HG02642 (cell line): Measurements from ENCODE around the gene PKP3.

Experiments used
- ATAC-seq: cut with Tn5 transposase; IDR thresholded peaks from one replicate; pipeline ENCODE4 v1.9.1; 2021; ENCODE audit warnings: mild to moderate bottlenecking; ENCODE audit not compliant: unreplicated experiment, poor library complexity

Gene PKP3

DNA sequence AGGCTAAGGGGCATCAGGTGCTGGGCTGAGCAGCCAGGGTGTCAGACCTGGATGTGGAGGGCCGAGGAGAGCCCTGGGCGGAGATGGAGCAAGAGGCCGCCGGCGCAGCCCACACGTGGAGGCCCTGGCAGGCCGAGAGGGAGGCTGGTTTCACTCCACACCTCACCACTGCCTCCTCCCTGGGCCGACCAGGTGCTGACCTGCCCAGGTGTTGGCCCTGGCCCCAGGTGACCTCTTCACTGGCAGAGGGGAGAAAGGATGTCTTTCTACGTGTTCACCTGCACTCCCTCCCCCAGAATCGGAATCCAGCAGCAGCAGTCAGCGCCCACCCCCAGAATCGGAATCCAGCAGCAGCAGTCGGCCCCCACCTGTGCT lies 47.0 kb downstream of the PKP3 start:
- no peak for ATAC-seq

DNA sequence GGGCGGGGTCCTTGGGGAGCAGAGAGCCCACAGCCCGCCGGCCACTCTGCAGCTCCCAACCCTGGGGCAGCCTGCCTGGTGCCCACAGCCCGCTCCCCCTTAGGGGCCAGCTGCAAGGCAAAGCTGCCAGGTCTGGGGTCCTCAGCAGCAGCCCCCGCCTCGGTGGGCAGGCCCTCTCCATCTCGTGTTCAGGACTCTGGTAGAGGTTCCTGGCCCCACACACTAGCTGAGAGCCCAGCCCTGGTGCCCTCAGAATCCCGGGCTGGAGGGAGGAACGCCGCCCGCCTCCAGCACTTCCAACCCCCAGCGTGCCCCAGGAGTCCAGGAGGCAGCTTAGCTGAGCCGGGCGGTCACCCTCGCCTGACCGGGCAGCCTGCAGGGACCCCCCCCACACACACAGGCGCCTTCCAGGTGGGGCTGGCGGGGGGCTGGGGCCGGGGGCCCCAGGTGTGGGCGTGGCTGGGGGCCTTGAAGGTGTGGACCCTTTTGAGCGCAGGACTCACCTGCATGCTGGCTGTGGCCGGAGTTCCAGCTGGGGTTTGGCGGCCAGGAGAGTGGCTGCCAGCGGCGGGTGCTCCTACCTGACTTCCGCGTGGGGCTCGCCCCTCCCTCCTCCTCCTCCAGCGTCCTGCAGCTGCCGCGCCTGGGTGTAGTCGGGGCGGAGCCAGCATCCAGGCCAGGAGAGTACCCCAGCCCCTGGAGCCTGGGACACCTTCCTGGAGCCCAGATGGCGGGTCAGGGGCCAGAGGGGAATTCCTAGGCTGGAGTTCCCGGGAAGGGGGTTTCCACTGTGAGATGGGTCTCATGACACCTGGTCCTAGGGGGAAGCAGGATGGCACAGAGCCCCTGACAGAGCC lies 47.6 kb downstream of the PKP3 start, which contains the start of gene ANO9:
TSS of gene ANO9 (minus strand) at position 594 of the 857 bp plus-strand sequence. CDS start at position 509, 85 bp downstream.
- peak; percentile 62 for ATAC-seq

DNA sequence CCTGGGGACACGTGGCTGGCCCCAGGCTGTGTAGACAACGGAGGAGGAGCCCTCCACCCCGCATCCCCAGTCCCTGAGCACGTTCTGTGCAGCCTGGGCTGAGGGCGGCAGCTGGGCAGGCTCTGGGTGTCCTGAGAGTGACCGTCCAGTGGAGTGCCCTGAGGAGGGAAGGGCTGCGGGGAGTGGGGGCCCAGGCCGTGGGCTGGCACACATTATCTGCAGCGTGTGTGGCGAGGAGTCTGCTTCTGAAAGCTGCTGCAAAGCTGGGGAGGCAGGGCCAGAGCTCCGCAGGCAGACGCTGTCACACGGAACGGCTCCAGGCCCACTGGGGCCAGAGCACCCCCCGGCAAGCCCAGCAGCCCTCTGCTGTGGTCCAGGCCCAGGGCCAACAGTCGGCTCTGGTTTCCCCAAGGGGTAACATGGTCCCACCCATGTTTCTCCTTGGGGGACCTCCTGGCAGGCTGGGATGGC lies 48.6 kb downstream of the PKP3 start:
- ATAC-seq, result no peak

DNA sequence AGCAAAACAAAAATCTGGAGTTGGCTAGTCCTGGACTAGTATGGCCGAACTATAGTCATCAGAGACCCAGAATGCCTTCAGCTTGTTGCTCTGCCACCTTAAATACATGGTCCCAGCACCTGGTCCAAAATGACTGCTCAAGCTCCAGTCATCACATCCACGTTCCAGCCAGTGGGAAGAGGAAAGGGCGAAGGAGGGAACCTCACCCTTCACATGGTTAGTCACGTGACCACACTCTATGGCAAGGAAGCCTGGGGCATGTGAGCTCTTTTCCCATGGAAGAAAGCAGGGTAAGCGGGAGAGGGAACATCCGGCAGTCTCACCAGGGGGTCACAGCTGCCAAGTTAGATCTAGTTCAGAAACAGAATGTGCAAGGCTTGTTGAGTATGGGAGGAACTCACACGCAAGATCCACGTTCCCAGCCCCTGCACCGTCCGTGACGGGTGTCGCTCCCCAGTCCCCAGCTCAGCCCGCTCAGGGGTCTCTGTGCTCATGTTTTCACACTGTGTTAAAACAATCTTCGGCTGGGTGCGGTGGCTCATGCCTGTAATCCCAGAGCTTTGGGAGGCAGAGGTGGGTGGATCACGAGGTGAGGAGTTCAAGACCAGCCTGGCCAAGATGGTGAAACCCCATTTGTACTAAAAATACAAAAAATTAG lies 49.7 kb downstream of the PKP3 start:
- no peak for ATAC-seq

DNA sequence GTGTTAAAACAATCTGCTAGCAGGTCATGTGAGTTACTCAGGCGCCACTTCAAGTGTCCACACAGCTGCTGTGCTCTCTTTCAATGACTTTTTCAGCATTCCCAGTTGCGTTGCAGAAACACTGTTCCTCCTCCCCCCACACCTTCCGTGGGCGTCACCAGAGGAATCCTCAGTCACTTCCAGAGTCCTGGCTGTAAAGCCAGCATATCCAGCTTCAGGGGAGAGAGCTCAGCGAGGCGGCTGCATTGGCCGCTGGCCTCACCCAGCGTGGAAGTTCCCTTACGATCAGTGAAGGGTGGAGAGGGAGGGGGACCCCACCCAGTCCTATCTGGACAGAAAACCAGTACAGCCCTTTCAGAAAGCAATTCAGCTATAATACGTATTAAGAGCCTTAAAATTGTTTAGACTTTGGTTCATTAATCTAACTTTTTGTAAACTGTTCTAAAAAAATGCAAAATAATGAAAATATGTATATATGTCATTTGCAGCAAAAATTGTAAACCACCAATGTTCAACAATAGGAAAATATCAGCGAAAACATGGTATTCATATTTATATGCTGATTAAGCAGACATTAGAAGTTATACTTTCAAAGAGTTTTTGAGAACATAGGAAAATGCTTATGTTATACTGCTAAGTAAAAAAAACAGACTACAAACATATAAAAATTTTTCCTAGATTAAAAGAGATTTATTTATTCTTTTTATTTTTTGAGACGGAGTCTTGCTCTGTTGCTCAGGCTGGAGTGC lies 50.6 kb downstream of the PKP3 start:
- ATAC-seq, result no peak

DNA sequence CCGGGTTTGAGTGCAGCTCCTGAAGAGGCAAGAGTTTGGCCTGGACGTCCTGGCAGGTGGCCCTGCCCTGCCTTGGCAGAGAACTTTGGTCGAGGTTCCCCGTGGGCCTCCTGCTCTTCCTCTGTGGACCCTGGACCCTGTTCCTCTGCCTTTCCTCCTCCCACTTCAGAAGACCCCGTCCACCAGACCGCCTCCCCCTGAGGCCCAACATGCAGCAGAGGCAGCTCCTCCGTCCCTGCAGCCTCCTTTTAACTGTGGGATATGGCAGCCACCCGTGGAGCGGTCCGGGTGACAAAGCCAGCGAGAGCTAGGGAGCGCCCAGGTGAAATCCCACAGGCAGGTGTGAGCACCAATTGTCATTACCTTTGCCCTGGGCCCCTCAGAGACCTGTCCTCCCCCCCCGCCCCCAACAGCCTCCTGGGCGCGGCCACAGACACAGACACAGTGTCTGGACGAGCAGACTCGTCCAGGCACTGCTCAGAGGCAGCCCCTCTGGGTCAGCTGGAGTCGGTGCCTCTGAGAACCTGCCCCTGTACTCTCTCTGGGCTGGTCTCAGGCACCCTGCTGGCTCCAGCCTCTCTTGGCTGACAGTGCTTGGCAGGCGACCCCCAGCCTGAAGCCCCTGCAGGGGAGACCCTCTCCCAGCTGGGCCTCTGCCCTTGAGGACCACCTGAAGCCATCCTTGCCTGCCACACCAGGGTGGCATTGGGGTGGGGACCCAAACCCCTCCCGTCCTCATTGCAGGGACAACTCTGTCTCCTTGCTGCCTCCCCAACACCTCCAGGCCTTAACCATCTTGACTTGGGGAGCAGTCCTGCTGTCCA lies 52.0 kb downstream of the PKP3 start:
- ATAC-seq, result no peak

DNA sequence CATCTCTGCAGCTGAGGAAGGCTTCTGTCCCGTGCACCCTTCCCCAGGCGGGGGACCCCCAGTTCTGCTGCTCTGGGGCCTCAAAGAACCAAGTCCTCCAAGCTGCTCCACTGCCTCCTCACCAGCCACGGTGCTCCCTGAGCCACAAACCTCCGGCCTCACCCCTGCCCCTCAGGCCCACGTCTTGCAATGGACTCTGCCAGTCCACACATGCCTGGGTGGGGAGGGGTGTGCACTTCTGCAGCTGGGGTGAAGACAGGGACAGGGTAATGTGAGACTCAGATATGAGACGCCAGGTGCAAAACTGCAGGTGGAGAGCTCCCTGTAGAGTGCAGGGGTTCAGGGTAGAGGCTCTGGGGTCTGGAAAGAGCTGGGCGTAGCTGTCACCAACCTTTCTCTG lies 52.9 kb downstream of the PKP3 start:
- no peak for ATAC-seq

DNA sequence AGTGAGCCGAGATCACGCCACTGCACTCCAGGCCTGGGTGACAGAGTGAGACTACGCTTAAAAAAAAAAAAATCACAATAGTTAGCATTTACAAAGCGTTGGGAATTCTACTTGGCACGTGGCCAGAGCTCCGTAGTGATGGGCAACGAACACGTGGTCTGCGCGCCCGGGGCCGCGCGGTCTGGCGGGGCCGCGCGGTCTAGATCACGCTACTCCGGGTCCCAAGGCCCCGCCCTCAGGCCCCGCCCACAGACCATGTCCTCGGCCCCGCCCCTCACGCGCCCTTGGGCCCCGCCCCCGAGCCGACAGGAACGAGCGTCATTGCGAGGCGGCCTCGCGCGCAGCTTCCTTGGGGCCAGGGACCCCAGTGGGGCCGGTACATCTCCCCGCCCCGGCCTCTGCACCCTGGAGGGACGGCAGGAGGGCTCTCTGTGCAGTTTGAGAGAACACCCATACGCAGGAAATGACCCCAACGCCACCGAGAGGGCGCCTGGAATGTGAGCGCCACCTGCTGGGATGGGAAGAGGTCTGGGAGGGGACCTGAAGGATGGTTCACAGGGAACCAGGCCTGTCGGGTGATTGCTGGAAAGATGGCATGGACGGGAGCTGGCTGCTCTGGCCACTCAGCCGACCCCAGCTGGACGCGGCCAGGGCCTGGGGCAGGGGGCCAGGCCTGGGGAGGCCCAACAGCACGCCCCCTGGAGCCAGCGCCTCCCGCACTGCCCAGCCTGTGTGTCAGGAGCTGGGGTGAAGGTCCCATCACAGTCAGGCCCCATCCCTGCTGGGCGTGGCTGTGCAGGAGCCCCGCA lies 54.1 kb downstream of the PKP3 start:
- peak; percentile 55 for ATAC-seq

DNA sequence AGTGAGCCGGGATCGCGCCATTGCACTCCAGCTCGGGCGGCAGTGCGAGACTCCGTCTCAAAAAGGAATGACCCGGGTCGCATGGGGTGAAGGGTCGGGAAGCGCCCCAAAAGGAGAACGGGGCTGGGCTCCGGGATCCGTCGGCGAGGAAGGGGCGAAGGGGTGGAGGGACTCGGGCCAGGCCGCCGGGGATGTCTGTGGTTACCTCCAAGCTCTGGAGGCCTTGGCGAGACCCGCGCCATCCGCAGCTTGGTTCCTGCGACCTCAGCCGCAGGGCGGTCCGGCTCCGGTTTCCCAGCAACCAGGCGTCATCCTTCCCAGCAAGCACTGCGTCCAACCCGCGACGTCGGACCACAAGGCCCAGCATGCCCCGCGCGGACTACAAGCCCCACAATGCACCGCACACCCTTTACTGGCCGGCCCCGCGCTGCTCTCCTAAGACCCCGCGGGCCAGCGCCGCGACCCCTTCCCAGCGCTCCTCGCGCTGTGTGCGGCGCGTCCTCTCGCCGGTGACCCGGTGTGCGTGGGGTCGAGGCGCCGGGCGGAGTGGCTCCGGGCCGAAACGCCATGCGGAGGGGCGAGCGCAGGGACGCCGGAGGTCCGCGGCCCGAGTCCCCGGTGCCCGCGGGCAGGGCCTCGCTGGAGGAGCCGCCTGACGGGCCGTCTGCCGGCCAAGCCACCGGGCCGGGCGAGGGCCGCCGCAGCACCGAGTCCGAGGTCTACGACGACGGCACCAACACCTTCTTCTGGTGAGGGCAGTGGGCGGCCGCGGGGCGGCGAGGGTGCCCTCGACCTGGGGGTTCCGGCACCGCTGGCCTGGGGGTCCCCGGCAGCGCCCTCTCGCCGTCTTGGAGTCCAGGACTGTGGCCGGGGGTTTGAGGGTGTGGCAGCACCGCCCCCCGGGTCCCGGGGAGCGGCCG lies 56.1 kb downstream of the PKP3 start, which contains the start of gene PTDSS2:
TSS of gene PTDSS2 (plus strand) at position 391 of the 920 bp plus-strand sequence. CDS start at position 568, 177 bp downstream.
- peak; percentile 81 for ATAC-seq

DNA sequence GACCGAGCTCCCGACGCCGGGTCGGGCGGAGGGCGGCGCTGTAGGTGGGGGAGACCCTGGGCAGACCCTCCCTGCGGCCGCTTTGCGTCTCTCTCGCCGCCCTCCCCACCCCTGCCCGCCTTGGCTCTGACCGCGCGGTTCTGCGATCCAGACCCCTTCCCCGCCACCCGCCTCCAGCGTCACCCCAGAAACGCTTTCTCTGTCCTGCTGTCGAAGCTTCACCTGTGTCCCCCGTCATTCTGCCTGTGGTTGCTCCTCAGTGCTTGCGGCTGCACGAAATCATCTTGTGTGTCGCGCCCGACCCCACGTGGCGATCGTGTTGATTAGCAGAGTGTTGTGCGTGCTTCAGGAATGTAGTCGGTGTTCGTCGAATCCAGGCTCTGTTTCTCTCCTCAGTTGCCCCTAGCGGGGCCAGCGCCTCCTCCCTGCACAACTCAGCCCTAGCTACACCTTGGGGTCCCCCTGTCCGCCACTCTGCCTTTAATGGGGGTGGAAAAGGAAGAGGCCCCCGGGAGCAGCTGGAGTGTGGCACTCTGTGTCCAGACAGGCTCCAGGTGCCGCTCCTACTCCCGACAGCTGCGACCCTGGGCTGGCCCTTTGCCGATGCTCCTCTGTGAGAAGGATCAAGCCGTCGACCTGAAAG lies 56.9 kb downstream of the PKP3 start:
- ATAC-seq, result peak; percentile 5

DNA sequence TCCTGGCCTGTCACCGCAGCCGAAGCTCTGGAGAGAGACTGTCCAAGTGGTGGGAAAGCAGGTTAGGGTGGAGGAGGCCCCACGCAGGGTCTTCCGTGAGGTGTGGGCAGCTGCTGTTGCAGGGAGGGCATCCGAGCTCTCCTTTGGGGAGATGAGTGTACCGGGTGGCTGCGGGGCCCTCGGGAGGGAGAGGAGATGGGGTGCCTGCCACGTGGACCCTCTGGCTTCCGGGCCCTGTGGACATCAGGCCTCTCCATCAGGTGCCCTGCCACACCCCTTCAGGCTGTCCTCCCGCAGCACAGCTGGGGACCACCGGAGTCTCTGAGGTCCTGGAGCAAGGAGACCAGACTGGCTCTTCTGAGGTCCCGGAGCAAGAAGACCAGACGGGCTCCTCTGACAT lies 57.7 kb downstream of the PKP3 start:
- no peak for ATAC-seq

DNA sequence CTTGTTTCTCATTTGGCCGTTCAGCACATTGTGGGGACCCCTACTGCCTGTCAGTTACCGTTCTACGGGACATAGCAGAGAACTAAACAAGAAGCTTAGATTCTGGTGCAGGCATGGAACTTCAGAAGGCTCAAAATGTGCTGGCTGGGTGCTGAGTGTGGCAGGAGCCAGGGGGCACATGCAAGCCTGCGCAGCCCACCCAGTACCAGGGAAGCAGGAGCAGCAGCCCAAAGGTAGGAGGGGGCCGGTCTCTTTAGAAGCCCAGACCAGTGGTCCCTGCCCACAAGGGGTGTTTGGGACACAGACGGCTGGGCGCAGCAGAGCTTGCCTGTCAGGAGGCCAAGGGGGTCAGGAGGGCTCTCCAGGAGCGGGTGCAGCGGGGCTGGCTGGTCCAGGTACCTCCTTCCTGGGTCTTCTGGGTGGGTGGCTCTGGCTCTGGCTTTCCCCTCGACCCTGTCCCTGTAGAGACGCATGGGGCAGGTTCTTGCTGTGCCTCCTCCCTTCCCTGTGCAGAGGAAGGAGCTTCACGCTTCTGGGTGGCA lies 58.3 kb downstream of the PKP3 start:
- no peak for ATAC-seq

DNA sequence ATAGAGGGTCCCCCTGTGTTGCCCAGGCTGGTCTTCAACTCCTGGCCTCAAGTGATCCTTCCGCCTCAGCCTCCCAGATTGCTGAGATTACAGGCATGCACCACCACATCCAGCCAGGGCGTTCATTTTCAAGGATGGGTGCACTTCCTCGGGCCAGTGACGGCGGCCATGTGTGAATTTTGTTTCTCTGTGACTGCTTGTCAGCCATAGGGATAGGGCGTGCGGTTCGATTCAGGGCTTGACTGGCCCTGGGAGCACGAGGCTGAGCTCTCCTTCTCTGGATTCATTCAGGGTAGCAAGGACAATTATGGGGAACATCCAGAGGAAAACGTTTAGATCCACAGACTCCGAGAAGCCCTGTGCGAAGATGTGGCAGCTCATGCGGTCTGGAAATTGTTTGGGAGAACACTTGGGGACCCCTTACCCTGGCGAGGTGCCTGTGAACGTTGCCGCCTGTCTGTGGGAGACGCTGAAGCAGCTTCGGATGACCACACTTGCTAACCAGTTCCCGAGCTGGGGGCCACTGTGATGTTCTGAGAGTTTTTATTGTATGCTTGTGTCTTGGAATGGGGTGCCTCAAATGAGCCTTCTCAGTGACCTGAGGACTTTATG lies 59.0 kb downstream of the PKP3 start:
- ATAC-seq, result no peak

DNA sequence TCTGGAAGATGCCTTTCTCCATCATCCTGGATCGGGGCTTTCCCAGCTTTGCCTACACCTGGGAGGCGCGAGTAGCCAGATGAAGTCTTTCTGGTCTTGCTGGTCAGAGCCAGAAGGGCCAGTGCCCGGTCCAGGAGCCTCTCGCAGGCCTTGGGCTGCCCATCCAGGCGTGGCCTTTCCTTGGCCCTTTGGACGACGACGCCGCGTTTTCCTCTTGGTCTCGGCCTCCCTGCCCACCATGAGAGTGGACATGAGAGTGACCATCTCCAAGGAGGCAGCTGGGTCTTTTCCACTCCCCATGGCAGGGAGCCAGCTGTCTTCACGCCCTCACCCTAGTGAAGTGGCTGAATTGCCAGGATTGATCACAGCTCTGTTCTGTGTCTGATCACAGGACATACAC lies 59.6 kb downstream of the PKP3 start:
- ATAC-seq, result no peak

DNA sequence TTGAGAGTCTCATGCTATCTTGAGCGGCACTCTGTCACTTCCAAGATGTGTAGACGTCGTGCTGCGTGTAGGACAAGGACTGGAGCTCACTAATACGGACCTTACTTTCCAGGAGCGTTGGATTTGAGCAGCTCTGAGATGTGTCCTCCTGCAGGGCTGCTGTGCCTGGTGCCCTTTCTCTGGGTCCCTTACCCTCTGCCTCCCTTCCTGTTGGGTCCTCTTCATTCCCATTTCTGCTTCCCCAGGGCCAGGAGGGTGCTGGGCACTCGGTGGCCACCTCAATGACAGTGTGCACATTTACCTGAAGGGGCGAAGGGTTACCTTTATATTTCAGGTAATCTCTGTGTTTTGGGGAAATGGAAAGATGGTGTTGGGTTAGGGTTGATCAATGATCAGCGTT lies 60.0 kb downstream of the PKP3 start:
- ATAC-seq, result no peak
